GM23338 (cell line): ENCODE measurements around the gene SEC11A. TPM values are rescaled to one million over a fixed set of nuclear protein-coding genes. Genes with fewer than 3 reads are reported as not detected.
"Not testable (repeated sequence)": the region's sequence is repeated elsewhere in the genome, so short reads cannot be mapped to it uniquely, and the experiment has no call there.

Experiments
- ATAC-seq: fragments of 200-7000 bp; cut with Tn5 transposase; 3 replicates; pipeline ENCODE4 v1.9.1; 2020
- DNase-seq: peaks from one replicate; pipeline ENCODE4 v3.0.0-alpha.2; 2015; ENCODE audit warnings: low spot score
- H2AFZ ChIP-seq: fragments of 200-600 bp; sonication (generic); 2 replicates; pipeline ENCODE4 v1.8.0; 2016; ENCODE audit warnings: antibody characterized with exemption, mild to moderate bottlenecking, moderate library complexity
- H3F3A ChIP-seq: fragments of 200-600 bp; sonication (generic); replicated peaks from 2 replicates; pipeline ENCODE4 v1.8.0; 2017; ENCODE audit warnings: antibody characterized with exemption, mixed run types, low read depth
- H3K27ac ChIP-seq: fragments of 200-600 bp; sonication (generic); 2 replicates; pipeline ENCODE4 v1.6.1; 2016; ENCODE audit warnings: low read depth
- H3K27me3 ChIP-seq: fragments of 200-600 bp; sonication (generic); 2 replicates; pipeline ENCODE4 v1.8.0; 2016; ENCODE audit warnings: mild to moderate bottlenecking, mixed run types, moderate library complexity; ENCODE audit not compliant: insufficient read depth
- H3K36me3 ChIP-seq: fragments of 200-600 bp; sonication (generic); 2 replicates; pipeline ENCODE4 v1.8.0; 2016; ENCODE audit warnings: mild to moderate bottlenecking; ENCODE audit not compliant: insufficient read depth
- H3K4me1 ChIP-seq: fragments of 200-600 bp; sonication (generic); 2 replicates; pipeline ENCODE4 v1.8.0; 2016; ENCODE audit warnings: mild to moderate bottlenecking, moderate library complexity; ENCODE audit not compliant: insufficient read depth
- H3K4me2 ChIP-seq: fragments of 200-600 bp; sonication (generic); 2 replicates; pipeline ENCODE4 v1.7.1; 2017; ENCODE audit warnings: mixed run types
- H3K4me3 ChIP-seq: fragments of 200-600 bp; sonication (generic); 2 replicates; pipeline ENCODE4 v1.6.1; 2016; ENCODE audit warnings: mixed run types
- H3K79me2 ChIP-seq: fragments of 200-600 bp; sonication (generic); replicated peaks from 2 replicates; pipeline ENCODE4 v1.8.0; 2017; ENCODE audit warnings: mild to moderate bottlenecking; ENCODE audit not compliant: insufficient read depth
- H3K9me2 ChIP-seq: fragments of 200-600 bp; sonication (generic); 2 replicates; pipeline ENCODE4 v1.8.0; 2017; ENCODE audit not compliant: insufficient read depth
- H4K20me1 ChIP-seq: fragments of 200-600 bp; sonication (generic); replicated peaks from 2 replicates; pipeline ENCODE4 v1.8.0; 2017; ENCODE audit warnings: mild to moderate bottlenecking; ENCODE audit not compliant: insufficient read depth
- H3K27ac Mint-ChIP-seq: 2 replicates; pipeline ENCODE4 v1.8.0; 2020; ENCODE audit warnings: inconsistent platforms, mild to moderate bottlenecking, moderate library complexity, mixed read lengths
- H3K27me3 Mint-ChIP-seq: 3 replicates; pipeline ENCODE4 v1.8.0; 2022; ENCODE audit warnings: low read depth, mild to moderate bottlenecking, moderate library complexity, mixed read lengths, inconsistent platforms; ENCODE audit not compliant: insufficient read depth, poor library complexity
- H3K36me3 Mint-ChIP-seq: 3 replicates; pipeline ENCODE4 v1.8.0; 2021; ENCODE audit warnings: low read depth, mild to moderate bottlenecking, inconsistent platforms, moderate library complexity, mixed read lengths
- H3K4me1 Mint-ChIP-seq: 3 replicates; pipeline ENCODE4 v1.8.0; 2020; ENCODE audit warnings: mild to moderate bottlenecking, inconsistent platforms, mixed read lengths
- H3K4me3 Mint-ChIP-seq: 3 replicates; pipeline ENCODE4 v1.8.0; 2021; ENCODE audit warnings: moderate library complexity, mild to moderate bottlenecking, inconsistent platforms, mixed read lengths
- H3K9me3 Mint-ChIP-seq: 3 replicates; pipeline ENCODE4 v1.8.0; 2020; ENCODE audit warnings: moderate library complexity, mild to moderate bottlenecking, inconsistent platforms, mixed read lengths
- EZH2 ChIP-seq: fragments of 200-600 bp; sonication (generic); IDR thresholded peaks from one replicate; pipeline ENCODE4 v1.8.0; 2017; ENCODE audit warnings: antibody characterized with exemption, mild to moderate bottlenecking, low read depth; ENCODE audit not compliant: unreplicated experiment
- polyA plus RNA-seq: library from polyadenylated mRNA; unstranded; fragments of >200 nt; fragmentation: Nextera tagmentation; extraction: Ambion mirVana; gene quantifications from 2 replicates; pipeline ENCODE4 v1.2.1, GENCODE V29; 2016
- total RNA-seq: library from RNA; depleted of rRNA; stranded (reverse); fragments of >200 nt; shearing (Covaris generic); gene quantifications from 2 replicates; pipeline ENCODE4 v1.2.3, GENCODE V29; 2014
- TF ChIP-seq, protein P1 (sequence below): fragments of 250-450 bp; sonication (Bioruptor Pico); IDR thresholded peaks from 2 replicates; pipeline ENCODE4 v1.5.0; 2020; ENCODE audit warnings: mild to moderate bottlenecking, moderate library complexity

SEC11A gene
- total and polyA plus RNA-seq, 2 experiments from 2014 or later, result 191 to 257 TPM

DNA sequence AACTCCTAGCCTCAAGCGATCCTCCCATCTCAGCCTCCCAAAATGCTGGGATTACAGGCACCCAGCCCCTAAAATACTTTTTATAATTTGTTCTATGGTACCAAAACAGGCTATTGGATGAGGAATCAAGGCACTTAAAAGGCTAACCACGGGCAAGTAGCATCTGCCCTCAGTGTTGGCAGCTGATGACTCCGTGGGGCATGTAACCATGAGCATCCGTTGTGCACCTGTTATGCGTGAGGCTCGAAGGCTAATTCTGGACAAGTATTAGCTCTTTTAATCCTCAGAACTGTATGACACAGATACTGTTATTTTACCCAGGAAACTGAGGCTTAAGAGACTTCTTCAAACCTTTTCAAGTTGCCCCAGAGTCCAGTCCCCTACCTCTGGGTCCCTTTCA lies 72.1 kb downstream of the SEC11A start:
- Histone ChIP-seq H3K4me2 (no peak overlapping the region), H3K4me1 (no peaks in the 10 kb centered on the region), H3K27ac (no peak overlapping the region), H3K9me2 (no peaks in the 10 kb centered on the region), H3K36me3 (peaks cover 44% of the 10 kb centered on the region), H3K79me2 (no peaks in the 10 kb centered on the region), H3K27me3 (no peaks in the 10 kb centered on the region), H3F3A (0 out of 2 replicates have a peak, but pooled peaks cover 2% of the 10 kb centered on the region), H3K4me3 (no peak overlapping the region), H4K20me1 (0 out of 2 replicates have a peak, but pooled peaks cover 5% of the 10 kb centered on the region), H2AFZ (no peak overlapping the region)
- ATAC-seq, result no peak
- TF ChIP-seq EZH2, result no peak
- TF ChIP-seq, protein P1, sequence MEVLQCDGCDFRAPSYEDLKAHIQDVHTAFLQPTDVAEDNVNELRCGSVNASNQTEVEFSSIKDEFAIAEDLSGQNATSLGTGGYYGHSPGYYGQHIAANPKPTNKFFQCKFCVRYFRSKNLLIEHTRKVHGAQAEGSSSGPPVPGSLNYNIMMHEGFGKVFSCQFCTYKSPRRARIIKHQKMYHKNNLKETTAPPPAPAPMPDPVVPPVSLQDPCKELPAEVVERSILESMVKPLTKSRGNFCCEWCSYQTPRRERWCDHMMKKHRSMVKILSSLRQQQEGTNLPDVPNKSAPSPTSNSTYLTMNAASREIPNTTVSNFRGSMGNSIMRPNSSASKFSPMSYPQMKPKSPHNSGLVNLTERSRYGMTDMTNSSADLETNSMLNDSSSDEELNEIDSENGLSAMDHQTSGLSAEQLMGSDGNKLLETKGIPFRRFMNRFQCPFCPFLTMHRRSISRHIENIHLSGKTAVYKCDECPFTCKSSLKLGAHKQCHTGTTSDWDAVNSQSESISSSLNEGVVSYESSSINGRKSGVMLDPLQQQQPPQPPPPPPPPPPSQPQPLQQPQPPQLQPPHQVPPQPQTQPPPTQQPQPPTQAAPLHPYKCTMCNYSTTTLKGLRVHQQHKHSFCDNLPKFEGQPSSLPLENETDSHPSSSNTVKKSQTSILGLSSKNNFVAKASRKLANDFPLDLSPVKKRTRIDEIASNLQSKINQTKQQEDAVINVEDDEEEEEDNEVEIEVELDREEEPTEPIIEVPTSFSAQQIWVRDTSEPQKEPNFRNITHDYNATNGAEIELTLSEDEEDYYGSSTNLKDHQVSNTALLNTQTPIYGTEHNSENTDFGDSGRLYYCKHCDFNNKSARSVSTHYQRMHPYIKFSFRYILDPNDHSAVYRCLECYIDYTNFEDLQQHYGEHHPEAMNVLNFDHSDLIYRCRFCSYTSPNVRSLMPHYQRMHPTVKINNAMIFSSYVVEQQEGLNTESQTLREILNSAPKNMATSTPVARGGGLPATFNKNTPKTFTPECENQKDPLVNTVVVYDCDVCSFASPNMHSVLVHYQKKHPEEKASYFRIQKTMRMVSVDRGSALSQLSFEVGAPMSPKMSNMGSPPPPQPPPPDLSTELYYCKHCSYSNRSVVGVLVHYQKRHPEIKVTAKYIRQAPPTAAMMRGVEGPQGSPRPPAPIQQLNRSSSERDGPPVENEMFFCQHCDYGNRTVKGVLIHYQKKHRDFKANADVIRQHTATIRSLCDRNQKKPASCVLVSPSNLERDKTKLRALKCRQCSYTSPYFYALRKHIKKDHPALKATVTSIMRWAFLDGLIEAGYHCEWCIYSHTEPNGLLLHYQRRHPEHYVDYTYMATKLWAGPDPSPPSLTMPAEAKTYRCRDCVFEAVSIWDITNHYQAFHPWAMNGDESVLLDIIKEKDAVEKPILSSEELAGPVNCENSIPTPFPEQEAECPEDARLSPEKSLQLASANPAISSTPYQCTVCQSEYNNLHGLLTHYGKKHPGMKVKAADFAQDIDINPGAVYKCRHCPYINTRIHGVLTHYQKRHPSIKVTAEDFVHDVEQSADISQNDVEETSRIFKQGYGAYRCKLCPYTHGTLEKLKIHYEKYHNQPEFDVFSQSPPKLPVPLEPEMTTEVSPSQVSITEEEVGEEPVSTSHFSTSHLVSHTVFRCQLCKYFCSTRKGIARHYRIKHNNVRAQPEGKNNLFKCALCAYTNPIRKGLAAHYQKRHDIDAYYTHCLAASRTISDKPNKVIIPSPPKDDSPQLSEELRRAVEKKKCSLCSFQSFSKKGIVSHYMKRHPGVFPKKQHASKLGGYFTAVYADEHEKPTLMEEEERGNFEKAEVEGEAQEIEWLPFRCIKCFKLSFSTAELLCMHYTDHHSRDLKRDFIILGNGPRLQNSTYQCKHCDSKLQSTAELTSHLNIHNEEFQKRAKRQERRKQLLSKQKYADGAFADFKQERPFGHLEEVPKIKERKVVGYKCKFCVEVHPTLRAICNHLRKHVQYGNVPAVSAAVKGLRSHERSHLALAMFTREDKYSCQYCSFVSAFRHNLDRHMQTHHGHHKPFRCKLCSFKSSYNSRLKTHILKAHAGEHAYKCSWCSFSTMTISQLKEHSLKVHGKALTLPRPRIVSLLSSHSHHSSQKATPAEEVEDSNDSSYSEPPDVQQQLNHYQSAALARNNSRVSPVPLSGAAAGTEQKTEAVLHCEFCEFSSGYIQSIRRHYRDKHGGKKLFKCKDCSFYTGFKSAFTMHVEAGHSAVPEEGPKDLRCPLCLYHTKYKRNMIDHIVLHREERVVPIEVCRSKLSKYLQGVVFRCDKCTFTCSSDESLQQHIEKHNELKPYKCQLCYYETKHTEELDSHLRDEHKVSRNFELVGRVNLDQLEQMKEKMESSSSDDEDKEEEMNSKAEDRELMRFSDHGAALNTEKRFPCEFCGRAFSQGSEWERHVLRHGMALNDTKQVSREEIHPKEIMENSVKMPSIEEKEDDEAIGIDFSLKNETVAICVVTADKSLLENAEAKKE (CRISPR knock-in tag), result no peak
- no peak for DNase-seq
- Mint-ChIP-seq H3K9me3 (no peaks in the 10 kb centered on the region), H3K4me3 (no peak overlapping the region), H3K4me1 (no peaks in the 10 kb centered on the region), H3K27ac (no peak overlapping the region), H3K27me3 (no peaks in the 10 kb centered on the region), H3K36me3 (peaks cover 83% of the 10 kb centered on the region)

DNA sequence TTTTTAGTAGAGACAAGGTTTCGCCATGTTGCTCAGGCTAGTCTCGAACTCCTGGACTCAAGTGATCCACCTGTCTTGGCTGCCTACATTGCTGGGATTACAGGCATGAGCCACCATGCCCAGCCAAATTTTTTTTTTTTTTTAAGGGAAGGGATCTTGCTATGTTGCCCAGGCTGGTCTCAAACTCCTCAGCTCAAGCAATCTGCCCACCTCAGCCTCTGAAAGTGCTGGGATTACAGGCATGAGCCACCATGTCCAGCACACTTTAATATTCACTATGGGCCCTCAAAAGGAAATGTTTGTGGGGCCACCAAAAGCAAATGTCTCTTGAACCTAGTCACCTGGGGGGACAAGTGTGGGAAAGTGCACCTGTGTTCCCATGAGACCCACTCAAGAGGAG lies 73.3 kb downstream of the SEC11A start:
- not testable (repeated sequence) for H3K79me2 ChIP-seq, DNase-seq, H3K4me3 ChIP-seq, H3K9me3 Mint-ChIP-seq, H3K4me1 Mint-ChIP-seq, H3K27ac Mint-ChIP-seq, H3K27ac ChIP-seq, H4K20me1 ChIP-seq, H3K4me1 ChIP-seq, H3K9me2 ChIP-seq, ATAC-seq, H3K27me3 Mint-ChIP-seq, H3K4me3 Mint-ChIP-seq, H3K4me2 ChIP-seq, H3F3A ChIP-seq, H3K27me3 ChIP-seq, H2AFZ ChIP-seq
- H3K36me3 ChIP-seq, result peaks cover 37% of the 10 kb centered on the region
- H3K36me3 Mint-ChIP-seq, result peaks cover 74% of the 10 kb centered on the region

DNA sequence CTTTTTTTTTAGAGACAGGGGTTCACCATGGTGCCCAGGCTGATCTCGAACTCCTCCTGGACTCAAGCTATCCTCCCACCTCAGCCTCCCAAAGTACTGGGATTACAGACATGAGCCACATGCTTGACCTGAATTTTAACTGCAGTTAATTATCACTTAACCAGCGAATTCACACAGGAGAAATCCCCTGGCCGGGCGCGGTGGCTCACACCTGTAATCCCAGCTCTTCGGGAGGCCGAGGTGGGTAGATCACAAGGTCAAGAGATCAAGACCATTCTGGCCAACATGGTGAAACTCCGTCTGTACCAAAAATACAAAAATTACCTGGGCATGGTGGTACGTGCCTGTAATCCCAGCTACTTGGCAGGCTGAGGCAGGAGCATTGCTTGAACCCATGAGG lies 74.1 kb downstream of the SEC11A start:
- not testable (repeated sequence) for H3K27ac Mint-ChIP-seq, H3K27me3 Mint-ChIP-seq, H3K9me2 ChIP-seq, H3K27me3 ChIP-seq, DNase-seq, H4K20me1 ChIP-seq, H2AFZ ChIP-seq, H3K4me1 Mint-ChIP-seq, H3K4me3 ChIP-seq, H3K4me3 Mint-ChIP-seq, ATAC-seq, H3K4me2 ChIP-seq, H3K79me2 ChIP-seq, H3K27ac ChIP-seq, H3K9me3 Mint-ChIP-seq, H3F3A ChIP-seq
- Histone ChIP-seq H3K36me3 (peaks cover 31% of the 10 kb centered on the region), H3K4me1 (peaks cover 11% of the 10 kb centered on the region; the same call in 1 of the 2 replicates)
- peaks cover 69% of the 10 kb centered on the region for H3K36me3 Mint-ChIP-seq
